GM12875 (cell line): ENCODE measurements around the gene BLZF1.

Experiments used
- H3K4me3 ChIP-seq: one replicate; pipeline ENCODE4 v1.5.1; 2011; ENCODE audit warnings: low read depth, low read length, control low read depth
- TF ChIP-seq, protein P1 (sequence below): IDR thresholded peaks from 2 replicates; pipeline ENCODE4 v1.5.1; 2011; ENCODE audit warnings: low read depth, mild to moderate bottlenecking, control low read depth, inconsistent platforms, low read length, moderate library complexity, borderline replicate concordance; ENCODE audit not compliant: insufficient read depth

BLZF1 gene

DNA sequence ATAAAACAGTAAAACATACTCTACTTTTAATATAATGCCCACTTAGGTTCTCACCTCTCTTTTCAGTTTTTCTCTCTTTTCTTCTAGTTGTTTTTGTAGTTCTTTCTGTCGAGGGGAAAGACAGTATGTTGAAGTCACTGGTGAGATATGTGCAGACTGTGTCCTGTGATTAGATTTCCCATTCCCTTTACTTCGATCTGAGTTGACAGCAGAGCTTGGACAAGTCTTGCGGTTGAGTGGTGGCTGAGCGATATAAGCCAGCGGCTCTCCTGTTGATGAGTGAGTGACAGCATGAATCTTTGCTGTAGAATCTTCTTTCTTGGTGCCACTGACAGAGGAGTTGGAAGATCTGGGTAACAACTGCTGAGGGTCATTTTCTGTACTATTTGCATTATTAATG lies 53.3 kb downstream of the BLZF1 start:
- TF ChIP-seq, protein P1, sequence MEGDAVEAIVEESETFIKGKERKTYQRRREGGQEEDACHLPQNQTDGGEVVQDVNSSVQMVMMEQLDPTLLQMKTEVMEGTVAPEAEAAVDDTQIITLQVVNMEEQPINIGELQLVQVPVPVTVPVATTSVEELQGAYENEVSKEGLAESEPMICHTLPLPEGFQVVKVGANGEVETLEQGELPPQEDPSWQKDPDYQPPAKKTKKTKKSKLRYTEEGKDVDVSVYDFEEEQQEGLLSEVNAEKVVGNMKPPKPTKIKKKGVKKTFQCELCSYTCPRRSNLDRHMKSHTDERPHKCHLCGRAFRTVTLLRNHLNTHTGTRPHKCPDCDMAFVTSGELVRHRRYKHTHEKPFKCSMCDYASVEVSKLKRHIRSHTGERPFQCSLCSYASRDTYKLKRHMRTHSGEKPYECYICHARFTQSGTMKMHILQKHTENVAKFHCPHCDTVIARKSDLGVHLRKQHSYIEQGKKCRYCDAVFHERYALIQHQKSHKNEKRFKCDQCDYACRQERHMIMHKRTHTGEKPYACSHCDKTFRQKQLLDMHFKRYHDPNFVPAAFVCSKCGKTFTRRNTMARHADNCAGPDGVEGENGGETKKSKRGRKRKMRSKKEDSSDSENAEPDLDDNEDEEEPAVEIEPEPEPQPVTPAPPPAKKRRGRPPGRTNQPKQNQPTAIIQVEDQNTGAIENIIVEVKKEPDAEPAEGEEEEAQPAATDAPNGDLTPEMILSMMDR: no peak
- no peak overlapping the region for H3K4me3 ChIP-seq

DNA sequence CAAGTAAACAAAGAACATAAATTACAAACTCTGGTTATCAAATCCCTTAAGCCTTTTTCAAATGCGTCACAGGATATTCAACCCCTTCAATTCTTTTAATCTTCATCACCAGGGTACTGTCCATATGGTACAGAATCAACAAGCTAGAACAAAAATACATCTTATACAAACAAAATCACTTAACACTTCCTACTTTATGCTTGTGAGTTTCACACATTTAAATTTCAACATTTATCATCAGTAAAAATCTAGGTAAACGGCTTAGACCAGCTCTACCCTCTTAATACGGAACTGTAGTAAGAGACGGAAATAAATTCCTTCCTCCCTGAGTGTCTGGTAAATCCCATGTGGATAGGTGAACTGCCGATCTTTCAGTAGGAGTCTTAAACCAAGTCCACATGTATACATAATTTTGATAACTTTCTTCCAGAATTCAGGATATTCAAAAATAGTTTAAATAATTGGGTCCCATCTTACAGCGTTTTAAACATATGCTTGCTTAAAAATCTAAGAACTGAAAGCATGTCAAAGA lies 58.2 kb downstream of the BLZF1 start:
- TF ChIP-seq, protein P1: no peak
- H3K4me3 ChIP-seq: no peak overlapping the region

DNA sequence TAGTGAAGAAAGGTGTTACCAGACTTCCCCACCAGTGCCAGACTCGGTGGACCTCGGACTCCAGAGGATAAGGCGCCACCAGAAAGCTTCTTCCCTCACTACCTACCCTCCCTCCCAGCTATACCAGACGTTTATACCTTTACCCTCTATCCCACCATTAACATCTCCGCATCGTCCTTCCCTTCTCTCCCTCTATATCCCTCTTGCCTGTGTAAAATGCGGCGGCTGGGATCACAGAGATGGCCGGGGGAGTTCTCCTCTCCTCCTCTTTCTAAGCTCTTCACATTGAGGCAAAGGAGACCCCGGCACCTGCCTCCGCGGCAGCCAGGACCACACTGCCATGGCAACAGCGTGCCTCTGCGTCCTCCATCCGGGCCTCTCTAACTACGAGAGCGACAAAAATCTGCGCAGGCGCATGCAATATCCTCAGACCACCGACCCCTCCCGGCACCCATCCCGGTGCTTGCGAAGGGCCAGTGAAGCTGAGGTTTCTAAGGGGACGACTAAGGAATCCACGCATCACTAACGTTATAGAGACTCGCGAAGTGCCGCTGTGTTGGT lies 59.2 kb downstream of the BLZF1 start, which contains the start of gene CCDC181:
TSS of gene CCDC181 (minus strand) at position 394 of the 561 bp plus-strand sequence. CDS start 2,547 bp downstream, outside the sequence.
- TF ChIP-seq, protein P1: no peak
- no peak within 1 kb of the TSS for H3K4me3 ChIP-seq
